ENCODE measurements around the gene CEP72.

- TF ChIP-seq YY1 (IDR thresholded peaks at IDR 0.05; ENCODE audit: low read depth), result no peak
- TF ChIP-seq FOXM1 (IDR thresholded peaks at IDR 0.05; ENCODE audit: borderline replicate concordance, low read depth), result no peak
- no peak for TF ChIP-seq EGR1 (IDR thresholded peaks at IDR 0.05)
- no peak for TF ChIP-seq NFIC (IDR thresholded peaks at IDR 0.05)
- TF ChIP-seq REST (IDR thresholded peaks at IDR 0.05; ENCODE audit: low read depth), result no peak
- TF ChIP-seq TAF1 (IDR thresholded peaks at IDR 0.05; ENCODE audit: low read depth), result no peak
- no peak for TF ChIP-seq CREB1 (IDR thresholded peaks at IDR 0.05; ENCODE audit: low read depth)
- no peak for TF ChIP-seq USF1 (IDR thresholded peaks at IDR 0.05)
- TF ChIP-seq EP300 (IDR thresholded peaks at IDR 0.05; ENCODE audit: borderline replicate concordance), result no peak
- TF ChIP-seq TEAD4 (IDR thresholded peaks at IDR 0.05), result no peak
- no peak for TF ChIP-seq RAD21 (IDR thresholded peaks at IDR 0.05; ENCODE audit: low read depth)
- no peak for TF ChIP-seq MAX (IDR thresholded peaks at IDR 0.05)
Measured at GRCh38 chr5:583645-584044, 28.5 kb upstream of the CEP72 start.

Measured in Ishikawa (cell line).